ENCODE data around the gene DPEP3.

DPEP3 gene

GRCh38 chr16:67930678-67931211 is 49.6 kb downstream of the DPEP3 start:
- no peak for DNase-seq (ENCODE audit: low spot score)

- DNase-seq (ENCODE audit: low spot score): no peak
These were observed 50.1 kb downstream of the DPEP3 start for GRCh38 chr16:67930191-67930590.

GRCh38 chr16:67928561-67929364 is 51.5 kb downstream of the DPEP3 start:
- peak; percentile 93 for DNase-seq (ENCODE audit: low spot score)

- no peak for DNase-seq (ENCODE audit: low spot score)
These were observed 52.2 kb downstream of the DPEP3 start for GRCh38 chr16:67928147-67928546.

- no peak for DNase-seq (ENCODE audit: low spot score)
These were observed 53.0 kb downstream of the DPEP3 start for GRCh38 chr16:67927131-67927941.

GRCh38 chr16:67926181-67926750 is 54.0 kb downstream of the DPEP3 start:
- no peak for DNase-seq (ENCODE audit: low spot score)
